Keratinocyte (primary cell): ENCODE results near the gene TLR6. TPM values are rescaled to one million over a fixed set of nuclear protein-coding genes. Genes with fewer than 3 reads are reported as not detected.

Experiments
- DNase-seq: peaks from one replicate; pipeline ENCODE4 v3.0.0-alpha.2; 2011; ENCODE audit warnings: low read depth, missing footprints, low spot score
- FAIRE-seq: peaks from 2 replicates; lab custom pipeline; 2011; peaks lifted over from hg19 to GRCh38; lab: Jason Lieb, UNC
- H2AFZ ChIP-seq: 2 replicates; pipeline ENCODE4 v1.6.0; 2012; ENCODE audit warnings: low read length, control low read depth, inconsistent platforms; ENCODE audit not compliant: control insufficient read depth
- H3K27ac ChIP-seq: 2 replicates; pipeline ENCODE4 v1.5.1; 2011; ENCODE audit warnings: low read length; ENCODE audit not compliant: control insufficient read depth, insufficient read depth
- H3K27me3 ChIP-seq: 3 replicates; pipeline ENCODE4 v1.6.0; 2011; ENCODE audit warnings: low read length; ENCODE audit not compliant: control insufficient read depth, insufficient read depth; ENCODE audit errors: extremely low read depth
- H3K36me3 ChIP-seq, 2 experiments: 2 replicates in 1 of 2; 3 replicates in 1 of 2; pipeline ENCODE4 v1.5.1; 2011; ENCODE audit warnings: low read length in 2 of 2, mild to moderate bottlenecking in 1 of 2; ENCODE audit not compliant: control insufficient read depth in 2 of 2, insufficient read depth in 2 of 2; ENCODE audit errors: extremely low read depth in 1 of 2
- H3K4me1 ChIP-seq: 3 replicates; pipeline ENCODE4 v1.5.1; 2011; ENCODE audit warnings: low read length; ENCODE audit not compliant: control insufficient read depth, insufficient read depth; ENCODE audit errors: extremely low read depth
- H3K4me2 ChIP-seq: 3 replicates; pipeline ENCODE4 v1.6.0; 2011; ENCODE audit warnings: low read depth, low read length; ENCODE audit not compliant: control insufficient read depth, insufficient read depth; ENCODE audit errors: extremely low read depth
- H3K4me3 ChIP-seq, 3 experiments: fragments of 200-600 bp in 1 of 3; sonication (generic) in 1 of 3; 2 replicates in 2 of 3; 3 replicates in 1 of 3; pipeline ENCODE4 v1.5.1; 2011 to 2016; ENCODE audit warnings: low read length in 3 of 3, mild to moderate bottlenecking in 3 of 3, control low read depth in 2 of 3, inconsistent platforms in 1 of 3, low read depth in 1 of 3, mixed read lengths in 1 of 3, mixed run types in 1 of 3, moderate library complexity in 1 of 3; ENCODE audit not compliant: control insufficient read depth in 2 of 3, insufficient read depth in 2 of 3; ENCODE audit errors: extremely low read depth in 1 of 3
- H3K79me2 ChIP-seq: 2 replicates; pipeline ENCODE4 v1.6.0; 2012; ENCODE audit warnings: low read length; ENCODE audit not compliant: control insufficient read depth, insufficient read depth
- H3K9ac ChIP-seq: 3 replicates; pipeline ENCODE4 v1.6.0; 2011; ENCODE audit warnings: low read length; ENCODE audit not compliant: control insufficient read depth, insufficient read depth; ENCODE audit errors: extremely low read depth
- H3K9me1 ChIP-seq: 3 replicates; pipeline ENCODE4 v1.6.0; 2011; ENCODE audit warnings: low read length; ENCODE audit not compliant: control insufficient read depth, insufficient read depth; ENCODE audit errors: extremely low read depth
- H3K9me3 ChIP-seq: 2 replicates; pipeline ENCODE4 v1.5.1; 2012; ENCODE audit warnings: low read depth, low read length; ENCODE audit not compliant: control insufficient read depth
- H4K20me1 ChIP-seq: 3 replicates; pipeline ENCODE4 v1.6.0; 2011; ENCODE audit warnings: low read length; ENCODE audit not compliant: control insufficient read depth, insufficient read depth; ENCODE audit errors: extremely low read depth
- EZH2 ChIP-seq: IDR thresholded peaks from one replicate; pipeline ENCODE4 v1.6.1; 2012; ENCODE audit warnings: inconsistent platforms, mild to moderate bottlenecking, low read length, moderate library complexity
- dilution Hi-C: fragments of 300-500 bp; cut with MboI; formaldehyde crosslinking; loops from one replicate; pipeline ENCODE4 v1.7.0; 2020; ENCODE audit warnings: low sequenced_read_pairs; ENCODE audit not compliant: extremely low pct_ligation_motif_present
- polyA plus RNA-seq, 5 experiments: library from polyadenylated mRNA; depleted of rRNA in 3 of 5; stranded (reverse) in 3 of 5; stranded (forward) in 1 of 5; unstranded in 1 of 5; fragments of >200 nt; gene quantifications; 1 replicate in 1 of 5; 2 replicates in 3 of 5; 3 replicates in 1 of 5; pipeline versions ENCODE4 v1.2.1 to v1.2.3, GENCODE V29; 2011 to 2012; ENCODE audit warnings: missing spikeins in 2 of 5, low read depth in 1 of 5, low replicate concordance in 1 of 5
- TF ChIP-seq, protein P1 (sequence below), 3 experiments: IDR thresholded peaks in 1 of 3; conservative IDR thresholded peaks in 1 of 3; optimal IDR thresholded peaks in 1 of 3; 2 replicates in 2 of 3; 3 replicates in 1 of 3; pipeline versions ENCODE3 to v1.5.1; 2011; ENCODE audit warnings: low read length in 3 of 3, mild to moderate bottlenecking in 3 of 3, moderate library complexity in 2 of 3, control low read depth in 1 of 3, inconsistent platforms in 1 of 3; ENCODE audit not compliant: insufficient read depth in 2 of 3; ENCODE audit errors: extremely low read depth in 1 of 3

The TLR6 gene
- polyA plus RNA-seq, 1 donor (not counting 4 experiments of a cell fraction or from before 2014, with no cell fraction given), result 1.3 TPM

DNA sequence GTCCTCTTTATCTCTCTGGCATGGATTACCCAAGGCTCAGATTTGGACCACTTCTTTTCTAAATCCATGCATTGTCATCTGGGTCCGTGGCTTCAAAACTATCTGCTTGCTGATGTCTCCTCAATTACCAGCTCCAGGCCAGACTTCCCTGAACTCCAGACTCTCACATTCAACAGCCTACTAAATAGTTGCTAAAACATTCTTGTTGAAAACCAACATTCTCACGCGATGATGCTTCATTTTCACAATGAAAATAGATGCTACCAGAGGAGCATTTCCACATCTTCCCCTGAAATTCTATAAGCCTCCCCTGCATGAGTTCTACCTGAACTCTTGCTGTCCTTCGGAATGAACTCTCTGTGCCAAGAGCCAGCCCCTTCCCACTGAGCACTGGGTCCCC, 5.2 kb upstream of the TLR6 start:
- Histone ChIP-seq H3K27ac (no peak overlapping the region), H3K36me3 (no peaks in the 10 kb centered on the region), H3K4me3 (no peak overlapping the region), H3K27me3 (no peaks in the 10 kb centered on the region), H3K9ac (no peak overlapping the region), H3K79me2 (no peaks in the 10 kb centered on the region), H3K9me1 (no peaks in the 10 kb centered on the region), H4K20me1 (no peaks in the 10 kb centered on the region), H3K9me3 (no peaks in the 10 kb centered on the region), H2AFZ (no peak overlapping the region), H3K4me1 (peaks cover 15% of the 10 kb centered on the region), H3K4me2 (no peak overlapping the region)
- FAIRE-seq (no peak), DNase-seq (no peak)
- dilution Hi-C loops, result no loop called here
- TF ChIP-seq, protein P1, sequence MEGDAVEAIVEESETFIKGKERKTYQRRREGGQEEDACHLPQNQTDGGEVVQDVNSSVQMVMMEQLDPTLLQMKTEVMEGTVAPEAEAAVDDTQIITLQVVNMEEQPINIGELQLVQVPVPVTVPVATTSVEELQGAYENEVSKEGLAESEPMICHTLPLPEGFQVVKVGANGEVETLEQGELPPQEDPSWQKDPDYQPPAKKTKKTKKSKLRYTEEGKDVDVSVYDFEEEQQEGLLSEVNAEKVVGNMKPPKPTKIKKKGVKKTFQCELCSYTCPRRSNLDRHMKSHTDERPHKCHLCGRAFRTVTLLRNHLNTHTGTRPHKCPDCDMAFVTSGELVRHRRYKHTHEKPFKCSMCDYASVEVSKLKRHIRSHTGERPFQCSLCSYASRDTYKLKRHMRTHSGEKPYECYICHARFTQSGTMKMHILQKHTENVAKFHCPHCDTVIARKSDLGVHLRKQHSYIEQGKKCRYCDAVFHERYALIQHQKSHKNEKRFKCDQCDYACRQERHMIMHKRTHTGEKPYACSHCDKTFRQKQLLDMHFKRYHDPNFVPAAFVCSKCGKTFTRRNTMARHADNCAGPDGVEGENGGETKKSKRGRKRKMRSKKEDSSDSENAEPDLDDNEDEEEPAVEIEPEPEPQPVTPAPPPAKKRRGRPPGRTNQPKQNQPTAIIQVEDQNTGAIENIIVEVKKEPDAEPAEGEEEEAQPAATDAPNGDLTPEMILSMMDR (optimal IDR thresholded peaks at IDR 0.05 in 1 of 3, IDR thresholded peaks at IDR 0.05 in 1 of 3, conservative IDR thresholded peaks at IDR 0.05 in 1 of 3; ENCODE audit: extremely low read depth in 1 of 3, insufficient read depth in 2 of 3, low read length in 3 of 3), result no peak
- TF ChIP-seq EZH2, result no peak

DNA sequence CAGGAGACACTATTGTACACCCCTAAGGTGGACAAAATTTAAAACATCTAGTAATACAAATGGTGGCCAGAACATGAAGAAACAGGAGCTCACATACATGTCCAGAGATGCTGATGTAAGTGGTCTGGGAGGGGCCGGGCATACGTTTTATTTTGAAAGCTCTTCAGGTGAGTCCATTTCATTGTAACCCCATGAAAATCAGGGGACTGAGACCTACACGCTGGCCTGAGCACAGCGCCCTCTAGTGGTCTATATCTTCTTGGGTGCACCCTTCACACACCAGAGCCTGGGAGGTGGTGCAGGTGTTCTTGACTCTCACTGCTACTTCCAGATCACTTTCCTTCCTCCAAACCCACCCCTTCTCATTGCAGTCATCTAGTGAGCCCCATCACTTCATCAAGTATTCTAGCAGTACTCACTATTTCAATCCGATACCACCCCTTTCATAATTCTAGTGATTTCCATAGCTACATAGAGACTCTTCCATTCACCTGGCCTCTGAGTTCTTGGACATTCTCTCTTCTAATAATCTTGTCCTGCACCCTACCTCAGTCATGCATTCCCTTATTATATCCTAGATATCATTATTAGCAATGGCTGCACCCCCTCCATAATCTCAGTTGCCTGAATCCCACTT, 4.3 kb upstream of the TLR6 start:
- H2AFZ ChIP-seq, result no peak overlapping the region
- dilution Hi-C loops, result no loop called here
- H3K27me3 ChIP-seq, result no peaks in the 10 kb centered on the region
- FAIRE-seq (no peak), DNase-seq (peak; percentile 46)
- no peak for TF ChIP-seq EZH2
- TF ChIP-seq, protein P1 (optimal IDR thresholded peaks at IDR 0.05 in 1 of 3, IDR thresholded peaks at IDR 0.05 in 1 of 3, conservative IDR thresholded peaks at IDR 0.05 in 1 of 3; ENCODE audit: extremely low read depth in 1 of 3, insufficient read depth in 2 of 3, low read length in 3 of 3), result peak; percentile 83 to 90 (median 89)
- no peak overlapping the region for H3K4me3 ChIP-seq
- H3K9me3 ChIP-seq, result no peaks in the 10 kb centered on the region
- H3K36me3 ChIP-seq, result no peaks in the 10 kb centered on the region
- H3K9ac ChIP-seq, result no peak overlapping the region
- H3K79me2 ChIP-seq, result no peaks in the 10 kb centered on the region
- H3K4me1 ChIP-seq, result peaks cover 18% of the 10 kb centered on the region
- H4K20me1 ChIP-seq, result no peaks in the 10 kb centered on the region
- no peak overlapping the region for H3K27ac ChIP-seq
- no peak overlapping the region for H3K4me2 ChIP-seq
- no peaks in the 10 kb centered on the region for H3K9me1 ChIP-seq
